ENCODE data around the gene BICD1. TPM values are rescaled to one million over a fixed set of nuclear protein-coding genes. Genes with fewer than 3 reads are reported as not detected.
A peak's percentile ranks its signal among the peaks of the same experiment; 100 is the strongest.

Gene BICD1
- polyA plus RNA-seq, 2 of the 4 experiments (the other 2 are of a cell fraction): 13.0 to 24.3 TPM

GRCh38 chr12:32108787-32109186, 2.1 kb downstream of the BICD1 start:
- FAIRE-seq (no peak), DNase-seq (ENCODE audit: low read depth in 1 of 2, low spot score in 1 of 2) (no peak), ATAC-seq (no peak)
- H3K27ac ChIP-seq: peak overlapping the region in 1 of 2 experiments; percentile 12; a peak in 2 of 6 replicates
- peak overlapping the region; percentile 94 for H3K4me3 ChIP-seq
- CTCF ChIA-PET: no interaction called here
- H3K9me3 ChIP-seq: no peaks in the 10 kb centered on the region
- peak overlapping the region; percentile 77 for H3K4me2 ChIP-seq
- POLR2A ChIA-PET: interaction anchor here (0.5 kb wide), 1 partner anchor 784 kb away, joined by 3 read pairs; no protein-coding TSS in a partner anchor
- H3K4me1 ChIP-seq: peaks cover 28% of the 10 kb centered on the region
- TF ChIP-seq, protein P1, sequence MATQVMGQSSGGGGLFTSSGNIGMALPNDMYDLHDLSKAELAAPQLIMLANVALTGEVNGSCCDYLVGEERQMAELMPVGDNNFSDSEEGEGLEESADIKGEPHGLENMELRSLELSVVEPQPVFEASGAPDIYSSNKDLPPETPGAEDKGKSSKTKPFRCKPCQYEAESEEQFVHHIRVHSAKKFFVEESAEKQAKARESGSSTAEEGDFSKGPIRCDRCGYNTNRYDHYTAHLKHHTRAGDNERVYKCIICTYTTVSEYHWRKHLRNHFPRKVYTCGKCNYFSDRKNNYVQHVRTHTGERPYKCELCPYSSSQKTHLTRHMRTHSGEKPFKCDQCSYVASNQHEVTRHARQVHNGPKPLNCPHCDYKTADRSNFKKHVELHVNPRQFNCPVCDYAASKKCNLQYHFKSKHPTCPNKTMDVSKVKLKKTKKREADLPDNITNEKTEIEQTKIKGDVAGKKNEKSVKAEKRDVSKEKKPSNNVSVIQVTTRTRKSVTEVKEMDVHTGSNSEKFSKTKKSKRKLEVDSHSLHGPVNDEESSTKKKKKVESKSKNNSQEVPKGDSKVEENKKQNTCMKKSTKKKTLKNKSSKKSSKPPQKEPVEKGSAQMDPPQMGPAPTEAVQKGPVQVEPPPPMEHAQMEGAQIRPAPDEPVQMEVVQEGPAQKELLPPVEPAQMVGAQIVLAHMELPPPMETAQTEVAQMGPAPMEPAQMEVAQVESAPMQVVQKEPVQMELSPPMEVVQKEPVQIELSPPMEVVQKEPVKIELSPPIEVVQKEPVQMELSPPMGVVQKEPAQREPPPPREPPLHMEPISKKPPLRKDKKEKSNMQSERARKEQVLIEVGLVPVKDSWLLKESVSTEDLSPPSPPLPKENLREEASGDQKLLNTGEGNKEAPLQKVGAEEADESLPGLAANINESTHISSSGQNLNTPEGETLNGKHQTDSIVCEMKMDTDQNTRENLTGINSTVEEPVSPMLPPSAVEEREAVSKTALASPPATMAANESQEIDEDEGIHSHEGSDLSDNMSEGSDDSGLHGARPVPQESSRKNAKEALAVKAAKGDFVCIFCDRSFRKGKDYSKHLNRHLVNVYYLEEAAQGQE (IDR thresholded peaks at IDR 0.05): no peak
- no peak for TF ChIP-seq TFCP2L1 (CRISPR knock-in tag; IDR thresholded peaks at IDR 0.05)
- TF ChIP-seq CBX8 (IDR thresholded peaks at IDR 0.05): no peak
- no peak for TF ChIP-seq NR3C1 (IDR thresholded peaks at IDR 0.05)
- no peak for TF ChIP-seq HOXB13 (CRISPR knock-in tag; IDR thresholded peaks at IDR 0.05; ENCODE audit: low read depth)
- TF ChIP-seq FOSL2 (IDR thresholded peaks at IDR 0.05): no peak
- no peak for TF ChIP-seq FOSL2 (CRISPR knock-in tag; IDR thresholded peaks at IDR 0.05)
- no peak for TF ChIP-seq CBX2 (IDR thresholded peaks at IDR 0.05; ENCODE audit: borderline replicate concordance, low read depth)
- TF ChIP-seq NPAS2 (CRISPR knock-in tag; IDR thresholded peaks at IDR 0.05; ENCODE audit: borderline replicate concordance): no peak
- TF ChIP-seq, protein P2, sequence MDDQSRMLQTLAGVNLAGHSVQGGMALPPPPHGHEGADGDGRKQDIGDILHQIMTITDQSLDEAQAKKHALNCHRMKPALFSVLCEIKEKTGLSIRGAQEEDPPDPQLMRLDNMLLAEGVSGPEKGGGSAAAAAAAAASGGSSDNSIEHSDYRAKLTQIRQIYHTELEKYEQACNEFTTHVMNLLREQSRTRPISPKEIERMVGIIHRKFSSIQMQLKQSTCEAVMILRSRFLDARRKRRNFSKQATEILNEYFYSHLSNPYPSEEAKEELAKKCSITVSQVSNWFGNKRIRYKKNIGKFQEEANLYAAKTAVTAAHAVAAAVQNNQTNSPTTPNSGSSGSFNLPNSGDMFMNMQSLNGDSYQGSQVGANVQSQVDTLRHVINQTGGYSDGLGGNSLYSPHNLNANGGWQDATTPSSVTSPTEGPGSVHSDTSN (IDR thresholded peaks at IDR 0.05): no peak
- TF ChIP-seq HOXB5 (CRISPR knock-in tag; IDR thresholded peaks at IDR 0.05): no peak
- no peak for TF ChIP-seq ZNF302 (CRISPR knock-in tag; IDR thresholded peaks at IDR 0.05)
- no peak for TF ChIP-seq EP300 (IDR thresholded peaks at IDR 0.05)
- TF ChIP-seq HOXA7 (CRISPR knock-in tag; IDR thresholded peaks at IDR 0.05): no peak
- no peak for TF ChIP-seq HMGXB4 (CRISPR knock-in tag; IDR thresholded peaks at IDR 0.05; ENCODE audit: borderline replicate concordance)
- no peak for TF ChIP-seq MYC (IDR thresholded peaks at IDR 0.05; ENCODE audit: borderline replicate concordance, low read length)
- TF ChIP-seq KDM5A (IDR thresholded peaks at IDR 0.05): no peak
- TF ChIP-seq ZFP36 (IDR thresholded peaks at IDR 0.05; ENCODE audit: borderline replicate concordance, partially characterized antibody): no peak
- TF ChIP-seq HEYL (CRISPR knock-in tag; IDR thresholded peaks at IDR 0.05): no peak

DNA sequence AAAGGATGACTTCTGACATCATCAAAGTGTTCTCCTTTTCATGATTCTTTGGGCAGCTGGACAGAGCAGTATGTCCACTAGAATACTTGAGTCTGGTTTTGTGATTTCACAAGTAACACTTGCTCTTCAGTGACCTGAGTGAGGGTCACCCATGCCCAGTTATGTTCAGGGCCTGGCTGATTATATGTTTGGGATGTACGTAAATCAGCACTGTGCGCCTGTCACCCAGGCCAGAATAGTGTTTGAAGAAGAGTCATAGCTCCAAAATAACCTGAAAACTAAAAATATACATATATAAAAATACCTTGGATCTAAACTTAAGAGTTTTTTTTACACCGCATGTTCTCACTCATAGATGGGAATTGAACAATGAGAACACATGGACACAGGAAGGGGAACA, 3.8 kb downstream of the BICD1 start:
- TF ChIP-seq SREBF2 (IDR thresholded peaks at IDR 0.05): no peak
- TF ChIP-seq E2F6 (IDR thresholded peaks at IDR 0.05; ENCODE audit: borderline replicate concordance, low read depth): no peak
- TF ChIP-seq KDM1A (IDR thresholded peaks at IDR 0.05; ENCODE audit: low read depth): no peak
- TF ChIP-seq HOXB13 (CRISPR knock-in tag; IDR thresholded peaks at IDR 0.05; ENCODE audit: low read depth): no peak
- TF ChIP-seq POLR2A (IDR thresholded peaks at IDR 0.05; ENCODE audit: low read length): no peak
- no peak for TF ChIP-seq EHMT2 (IDR thresholded peaks at IDR 0.05; ENCODE audit: low read depth)
- TF ChIP-seq ESRRA (IDR thresholded peaks at IDR 0.05; ENCODE audit: borderline replicate concordance, low read length): no peak
- TF ChIP-seq TFCP2L1 (CRISPR knock-in tag; IDR thresholded peaks at IDR 0.05): no peak
- TF ChIP-seq NFE2L2 (conservative IDR thresholded peaks at IDR 0.05; ENCODE audit: low read length): no peak
- no peak for TF ChIP-seq MAFK (IDR thresholded peaks at IDR 0.05; ENCODE audit: partially characterized antibody)
- TF ChIP-seq KDM5A (IDR thresholded peaks at IDR 0.05): no peak
- no peak for TF ChIP-seq SMC3 (IDR thresholded peaks at IDR 0.05)
- no peak for TF ChIP-seq MAZ (IDR thresholded peaks at IDR 0.05; ENCODE audit: borderline replicate concordance, low read depth, low read length)
- no peak for TF ChIP-seq PHF8 (IDR thresholded peaks at IDR 0.05; ENCODE audit: borderline replicate concordance, low read depth)
- TF ChIP-seq HMGXB4 (CRISPR knock-in tag; IDR thresholded peaks at IDR 0.05; ENCODE audit: borderline replicate concordance): no peak
- Histone ChIP-seq H3K9me3 (no peaks in the 10 kb centered on the region), H3K4me2 (peak overlapping the region; percentile 77), H3K27ac (peak overlapping the region; percentile 23 to 50; a peak in 4 of 6 replicates), H3K4me1 (peaks cover 37% of the 10 kb centered on the region), H3K4me3 (no peak overlapping the region)
- ChIA-PET POLR2A (no interaction called here), CTCF (interaction anchor here (0.9 kb wide), 1 partner anchor 50 kb away, joined by 3 read pairs; no protein-coding TSS in a partner anchor)
- ATAC-seq (no peak), DNase-seq (ENCODE audit: low read depth in 1 of 2, low spot score in 1 of 2) (no peak), FAIRE-seq (no peak)
- 94% methylated on average over 3 of the region's 3 CpGs for WGBS (ENCODE audit: missing lambda C conversion rate)
